ENCODE measurements around the gene POLR1B. TPM values are rescaled to one million over a fixed set of nuclear protein-coding genes. Genes with fewer than 3 reads are reported as not detected.

POLR1B gene
- total RNA-seq, 1 experiment from 2014 or later: 74.0 TPM

DNA sequence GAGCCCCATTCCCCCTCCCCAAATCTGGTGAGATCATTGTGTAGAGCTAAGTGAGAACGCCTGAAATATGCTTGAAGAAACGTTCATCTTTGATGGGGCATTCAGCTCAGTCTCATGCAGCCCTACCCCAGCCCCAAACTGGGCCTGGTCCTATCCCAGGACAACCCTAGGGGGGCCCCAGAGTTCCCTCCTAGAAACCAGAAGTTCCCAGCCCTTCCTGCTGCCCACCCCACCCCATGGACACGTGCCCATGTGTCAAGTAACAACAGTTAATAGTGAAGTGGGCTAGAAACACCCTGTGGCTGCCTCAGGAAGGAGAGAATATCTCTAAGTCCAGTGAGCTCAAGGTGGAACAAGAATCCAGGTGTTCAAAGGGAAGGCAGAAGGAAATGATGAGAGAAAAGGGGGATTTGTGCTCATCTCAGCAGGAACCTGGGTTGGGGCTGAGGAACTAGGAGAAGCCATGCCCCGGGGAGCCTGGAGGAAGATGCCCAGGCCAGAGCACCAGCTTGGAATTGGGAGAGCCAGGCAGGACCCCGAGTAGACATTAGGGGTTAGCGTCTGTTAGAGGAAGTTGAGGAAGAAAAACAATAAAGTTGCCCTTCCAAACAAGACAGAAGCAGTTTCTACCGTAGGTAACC lies 83.3 kb downstream of the POLR1B start:
- BruUV-seq (replicated peaks): no TSS peak
- Mint-ChIP-seq H3K27me3 (ENCODE audit: insufficient read depth, unreplicated experiment) (no peaks in the 10 kb centered on the region), H3K4me1 (ENCODE audit: insufficient read depth, unreplicated experiment) (peaks cover 58% of the 10 kb centered on the region), H3K9me3 (ENCODE audit: unreplicated experiment) (no peaks in the 10 kb centered on the region), H3K4me3 (ENCODE audit: unreplicated experiment) (no peak overlapping the region), H3K27ac (ENCODE audit: low read depth, unreplicated experiment) (peak overlapping the region; percentile 75), H3K36me3 (ENCODE audit: insufficient read depth, unreplicated experiment) (peaks cover 7% of the 10 kb centered on the region)
- no peak for TF ChIP-seq CTCF (IDR thresholded peaks at IDR 0.05; ENCODE audit: unreplicated experiment)
- ChIA-PET CTCF (interaction anchor here (0.6 to 8.1 kb wide), 21 partner anchors 8 to 333 kb away, joined by 3 to 161 read pairs (median 5); partner anchors contain the start of gene SLC20A1), POLR2A (interaction anchor here (0.5 to 17.4 kb wide), 11 partner anchors 18 to 138 kb away, joined by 3 to 570 read pairs (median 8); partner anchors contain the start of genes CHCHD5 and SLC20A1)
- intact Hi-C loops (cut with micrococcal nuclease): loop anchor here (1.0 to 2.0 kb wide), 3 partner anchors 25 to 101 kb away; no protein-coding TSS in a partner anchor
- no peak for DNase-seq (ENCODE audit: unreplicated experiment)

DNA sequence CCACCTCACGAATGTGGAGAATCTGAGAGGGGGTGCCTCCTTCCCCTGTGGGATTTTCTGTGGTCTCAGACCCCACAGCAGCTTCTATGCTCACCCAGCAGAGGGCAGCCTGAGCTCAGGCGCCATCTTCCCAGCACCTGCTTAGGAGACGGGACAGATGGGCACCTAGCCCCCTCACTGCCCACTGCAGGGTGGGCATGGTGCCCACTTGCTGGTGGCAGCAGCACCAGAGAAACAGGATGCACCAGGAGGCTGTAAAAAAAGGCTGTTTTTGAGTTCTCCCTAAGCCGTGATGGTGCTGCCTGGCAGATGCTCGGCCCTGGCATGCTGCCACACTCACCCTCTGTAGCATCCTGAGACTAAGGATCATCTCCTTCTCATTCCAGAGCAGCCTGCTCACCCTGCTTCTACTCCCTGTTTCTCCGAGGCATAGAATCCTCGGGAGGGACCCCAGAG lies 84.4 kb downstream of the POLR1B start:
- intact Hi-C loops (cut with micrococcal nuclease): loop anchor here (1.0 to 2.0 kb wide), 4 partner anchors 19 to 100 kb away; partner anchors contain the start of gene SLC20A1
- H3K36me3 Mint-ChIP-seq (ENCODE audit: insufficient read depth, unreplicated experiment): peaks cover 7% of the 10 kb centered on the region
- DNase-seq (ENCODE audit: unreplicated experiment): peak; percentile 73
- ChIA-PET CTCF (interaction anchor here (0.6 to 8.1 kb wide), 22 partner anchors 13 to 315 kb away, joined by 3 to 161 read pairs (median 4); partner anchors contain the start of genes CHCHD5 and SLC20A1), POLR2A (interaction anchor here (0.7 to 17.4 kb wide), 16 partner anchors 18 to 267 kb away, joined by 3 to 570 read pairs (median 6); partner anchors contain the start of genes CHCHD5 and SLC20A1)
- peak; percentile 85 for TF ChIP-seq CTCF (IDR thresholded peaks at IDR 0.05; ENCODE audit: unreplicated experiment)
- H3K27ac Mint-ChIP-seq (ENCODE audit: low read depth, unreplicated experiment): peak overlapping the region; percentile 93
- H3K9me3 Mint-ChIP-seq (ENCODE audit: unreplicated experiment): no peaks in the 10 kb centered on the region
- no peaks in the 10 kb centered on the region for H3K27me3 Mint-ChIP-seq (ENCODE audit: insufficient read depth, unreplicated experiment)
- no TSS peak for BruUV-seq (replicated peaks)
- H3K4me1 Mint-ChIP-seq (ENCODE audit: insufficient read depth, unreplicated experiment): peaks cover 58% of the 10 kb centered on the region
- H3K4me3 Mint-ChIP-seq (ENCODE audit: unreplicated experiment): peak overlapping the region; percentile 58

Other genes starting within 250 kb of the POLR1B start
- gene RGPD8, start 108.8 kb upstream of the POLR1B start, total RNA-seq (2022): 13.9 and 16.2 TPM in 2 replicates
- gene TTL, start 60.3 kb upstream of the POLR1B start, total RNA-seq (2022): 53.7 and 54.6 TPM in 2 replicates
- gene CHCHD5, start 42.1 kb downstream of the POLR1B start, total RNA-seq (2022): 54.5 and 56.1 TPM in 2 replicates
- gene SLC20A1, start 103.5 kb downstream of the POLR1B start, total RNA-seq (2022): 242 and 295 TPM in 2 replicates
- not detected in 2 replicates for gene NT5DC4, start 178.6 kb downstream of the POLR1B start, total RNA-seq (2022)
- 14.7 and 21.6 TPM in 2 replicates for gene CKAP2L, start 222.1 kb downstream of the POLR1B start, total RNA-seq (2022)
- 99.1 and 170 TPM in 2 replicates for gene IL1A, start 242.0 kb downstream of the POLR1B start, total RNA-seq (2022)